HG03565 (cell line): ENCODE measurements around the gene CD22.

Experiments
- ATAC-seq: cut with Tn5 transposase; IDR thresholded peaks from one replicate; pipeline ENCODE4 v1.9.1; 2021; ENCODE audit warnings: mild to moderate bottlenecking, moderate library complexity; ENCODE audit not compliant: unreplicated experiment

Gene CD22

DNA sequence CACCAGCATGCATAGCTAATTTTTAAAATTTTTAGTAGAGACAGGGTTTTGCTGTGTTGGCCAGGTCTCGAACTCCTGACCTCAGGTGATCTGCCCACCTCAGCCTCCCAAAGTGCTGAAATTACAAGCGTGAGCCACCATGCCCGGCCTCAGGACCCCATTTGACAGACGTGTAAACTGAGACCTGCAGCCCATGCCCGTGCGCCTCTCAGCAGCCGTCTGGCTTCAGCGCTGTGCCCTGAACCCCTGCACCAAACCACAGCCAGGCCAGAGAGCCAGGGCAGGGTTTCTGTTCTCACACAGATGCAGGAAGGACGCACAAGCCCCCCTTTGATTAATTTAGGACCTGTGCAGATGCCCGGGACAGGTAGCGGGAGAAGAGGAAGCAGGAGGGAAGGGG lies 11.4 kb downstream of the CD22 start:
- no peak for ATAC-seq

GRCh38 chr19:35341006-35341405 lies 12.0 kb downstream of the CD22 start:
- no peak for ATAC-seq

DNA sequence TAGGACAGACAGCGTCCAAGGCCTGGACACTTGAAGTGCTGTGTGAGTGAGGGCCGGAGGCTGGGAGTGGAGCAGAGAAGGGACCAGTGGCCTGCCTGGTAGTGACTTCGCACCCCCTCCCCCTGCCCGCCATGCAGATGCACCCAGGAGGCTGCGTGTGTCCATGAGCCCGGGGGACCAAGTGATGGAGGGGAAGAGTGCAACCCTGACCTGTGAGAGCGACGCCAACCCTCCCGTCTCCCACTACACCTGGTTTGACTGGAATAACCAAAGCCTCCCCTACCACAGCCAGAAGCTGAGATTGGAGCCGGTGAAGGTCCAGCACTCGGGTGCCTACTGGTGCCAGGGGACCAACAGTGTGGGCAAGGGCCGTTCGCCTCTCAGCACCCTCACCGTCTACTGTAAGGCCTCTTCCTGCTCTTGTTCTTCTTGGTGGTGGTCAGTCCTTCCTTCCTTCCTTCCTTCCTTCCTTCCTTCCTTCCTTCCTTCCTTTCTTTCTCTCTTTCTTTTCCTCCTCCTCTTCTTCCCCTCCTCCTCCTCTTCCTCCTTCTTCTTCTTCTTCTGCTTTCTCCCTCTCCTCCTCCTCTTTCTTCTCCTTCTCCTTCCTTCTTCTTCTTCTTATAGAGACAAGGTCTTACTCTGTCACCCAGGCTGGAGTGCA lies 12.7 kb downstream of the CD22 start:
- ATAC-seq: no peak

- no peak for ATAC-seq
These were observed 13.4 kb downstream of the CD22 start for GRCh38 chr19:35342430-35342829.

- ATAC-seq: no peak
These were observed 15.6 kb downstream of the CD22 start for GRCh38 chr19:35344511-35345031.

DNA sequence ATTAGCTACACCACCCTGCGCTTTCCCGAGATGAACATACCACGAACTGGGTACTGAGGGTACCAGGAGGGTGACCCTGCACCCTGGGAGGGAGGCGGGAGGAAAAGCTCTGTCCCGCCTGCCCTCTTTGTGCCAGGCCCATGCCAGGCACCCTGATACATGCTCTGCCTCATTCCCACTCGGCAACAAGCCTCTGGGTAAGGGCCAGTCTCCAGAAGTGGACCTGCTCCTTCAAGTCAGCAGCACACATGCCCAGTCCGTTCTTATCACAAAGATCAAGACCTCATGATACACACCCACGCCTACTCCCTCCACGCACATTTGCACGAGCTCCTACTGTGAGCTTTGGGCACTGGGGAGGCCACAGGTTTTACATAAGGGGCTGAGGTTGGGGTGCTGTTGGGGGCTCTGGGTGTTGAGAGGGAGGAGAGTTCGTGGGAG lies 16.7 kb downstream of the CD22 start:
- no peak for ATAC-seq

- no peak for ATAC-seq
These were observed 17.4 kb downstream of the CD22 start for GRCh38 chr19:35346193-35347052.

GRCh38 chr19:35347171-35347929 lies 18.4 kb downstream of the CD22 start, which contains the start of gene FFAR1:
Gene FFAR1, plus strand, starts transcription at chr19:35347902. Its CDS starts 3,650 bp downstream, at chr19:35351552.
- no peak for ATAC-seq

DNA sequence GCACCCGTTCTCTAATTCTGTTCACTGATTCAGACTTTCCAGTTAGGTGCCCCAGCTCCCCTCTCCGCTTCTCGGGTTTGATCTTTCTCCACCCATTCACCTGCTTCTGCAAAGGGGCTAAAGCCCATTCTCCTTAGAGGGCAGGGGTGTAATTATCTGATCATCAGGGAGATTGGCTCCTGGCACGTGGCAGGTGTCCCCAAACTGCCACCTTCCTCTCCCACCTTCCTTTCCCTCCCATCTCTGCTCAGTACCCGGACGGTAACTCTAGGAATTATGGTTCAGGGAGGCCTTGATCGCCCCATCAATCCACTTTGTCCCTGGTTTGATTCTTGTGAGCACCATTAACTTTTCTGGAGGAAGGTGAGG lies 18.9 kb downstream of the CD22 start:
- ATAC-seq: no peak

DNA sequence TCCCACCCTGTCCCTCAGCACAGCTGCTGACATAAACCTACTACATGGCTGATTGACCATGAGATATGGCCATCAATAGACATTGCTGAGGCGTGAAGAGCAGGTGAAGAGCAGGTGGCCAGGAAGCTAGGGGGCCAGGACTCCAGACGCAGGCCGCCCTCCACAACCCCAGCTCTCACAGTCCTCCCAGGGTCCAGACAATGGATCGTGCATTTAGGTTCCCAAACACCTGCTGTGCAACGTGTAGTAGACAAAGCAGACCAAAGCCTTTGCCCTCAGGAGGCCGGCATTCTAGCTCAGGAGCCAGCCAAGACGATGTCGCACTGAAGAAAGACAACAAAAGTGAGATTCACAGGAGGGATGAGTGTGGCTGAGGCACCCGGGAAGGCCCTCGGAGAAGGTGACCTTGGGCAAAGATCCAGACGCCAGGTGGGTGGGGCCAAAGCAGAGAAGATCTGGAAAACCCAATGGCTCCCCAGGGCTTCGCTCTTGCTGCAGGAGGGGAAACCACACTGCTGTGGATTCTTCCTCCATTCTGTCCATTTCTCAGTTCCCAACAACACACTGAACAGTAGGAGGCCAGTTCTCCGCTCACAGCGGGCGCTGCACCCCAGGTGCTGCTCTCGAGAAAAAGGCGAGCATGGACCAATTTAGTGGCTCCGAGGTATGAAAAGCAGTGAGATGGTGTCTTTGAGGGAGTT lies 20.1 kb downstream of the CD22 start:
- ATAC-seq: no peak

DNA sequence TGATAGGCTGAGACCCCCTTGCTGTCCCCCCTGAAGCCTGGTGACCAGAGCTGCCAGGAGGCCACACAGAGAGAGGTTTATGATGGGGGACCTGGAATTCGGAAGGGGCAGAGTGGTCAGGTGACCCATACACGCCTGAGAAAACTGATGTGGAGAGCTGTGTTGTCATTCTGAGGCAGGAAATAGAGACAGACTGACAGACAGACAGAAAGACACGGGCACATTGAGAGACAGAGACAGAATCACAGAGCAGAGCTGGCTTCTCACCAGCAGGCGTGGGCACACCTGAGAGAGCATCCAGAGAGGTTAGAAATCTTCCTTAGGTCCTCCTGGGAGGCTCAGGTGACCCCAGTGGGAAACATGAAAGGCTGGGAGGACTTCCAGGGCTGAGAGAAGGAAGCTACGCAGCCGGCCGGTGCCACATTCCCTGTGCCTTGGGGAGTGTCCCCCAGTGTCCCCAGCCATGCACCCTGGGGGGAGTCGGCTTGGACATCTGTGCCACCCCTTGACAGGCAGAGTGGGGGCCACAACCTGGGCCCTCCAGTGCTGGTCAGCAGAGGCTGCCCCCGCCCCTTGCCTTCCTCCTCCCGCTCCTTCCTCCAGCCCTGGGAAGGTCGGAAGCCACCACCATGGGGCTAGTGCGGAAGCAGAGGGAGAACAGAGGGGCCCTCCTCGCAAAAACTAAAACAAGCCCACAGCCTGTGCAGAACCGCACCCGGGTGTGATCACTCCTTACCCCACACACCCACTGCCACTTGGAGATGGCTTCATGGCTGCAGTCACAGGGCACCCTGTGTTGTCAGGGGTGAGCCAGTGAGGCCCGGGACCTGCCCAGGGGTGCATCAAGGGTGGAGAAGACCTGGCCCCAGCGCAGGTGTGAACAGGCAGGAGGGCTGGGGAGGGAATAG lies 20.9 kb downstream of the CD22 start:
- ATAC-seq: no peak

DNA sequence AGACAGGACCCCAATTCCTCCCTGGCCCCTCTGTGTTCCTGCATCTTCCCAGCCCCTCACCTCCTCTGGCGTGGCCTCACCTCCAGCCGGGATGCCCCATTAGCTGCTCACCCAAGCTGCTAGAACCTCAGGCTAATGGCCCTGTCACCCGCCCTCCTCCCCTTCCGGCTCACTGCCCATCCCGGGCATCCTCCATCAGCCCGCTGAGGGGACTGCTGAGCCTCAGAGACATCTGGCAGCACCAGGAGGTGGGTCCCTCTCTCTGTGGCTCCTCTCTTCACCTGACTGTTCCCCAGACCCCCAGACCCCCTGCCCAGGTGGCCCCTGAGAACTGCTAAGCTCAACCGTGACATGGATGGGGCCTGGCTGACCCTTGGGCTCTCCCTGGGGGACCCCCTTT lies 21.6 kb downstream of the CD22 start:
- no peak for ATAC-seq

DNA sequence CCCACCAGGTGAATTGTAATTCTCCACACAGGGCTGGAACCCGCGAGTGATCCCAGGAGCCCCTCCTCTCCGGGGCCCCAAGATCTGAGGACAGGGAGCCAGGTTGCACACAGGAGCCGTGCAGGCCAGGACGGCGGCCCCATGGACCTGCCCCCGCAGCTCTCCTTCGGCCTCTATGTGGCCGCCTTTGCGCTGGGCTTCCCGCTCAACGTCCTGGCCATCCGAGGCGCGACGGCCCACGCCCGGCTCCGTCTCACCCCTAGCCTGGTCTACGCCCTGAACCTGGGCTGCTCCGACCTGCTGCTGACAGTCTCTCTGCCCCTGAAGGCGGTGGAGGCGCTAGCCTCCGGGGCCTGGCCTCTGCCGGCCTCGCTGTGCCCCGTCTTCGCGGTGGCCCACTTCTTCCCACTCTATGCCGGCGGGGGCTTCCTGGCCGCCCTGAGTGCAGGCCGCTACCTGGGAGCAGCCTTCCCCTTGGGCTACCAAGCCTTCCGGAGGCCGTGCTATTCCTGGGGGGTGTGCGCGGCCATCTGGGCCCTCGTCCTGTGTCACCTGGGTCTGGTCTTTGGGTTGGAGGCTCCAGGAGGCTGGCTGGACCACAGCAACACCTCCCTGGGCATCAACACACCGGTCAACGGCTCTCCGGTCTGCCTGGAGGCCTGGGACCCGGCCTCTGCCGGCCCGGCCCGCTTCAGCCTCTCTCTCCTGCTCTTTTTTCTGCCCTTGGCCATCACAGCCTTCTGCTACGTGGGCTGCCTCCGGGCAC lies 22.6 kb downstream of the CD22 start:
- ATAC-seq: no peak

DNA sequence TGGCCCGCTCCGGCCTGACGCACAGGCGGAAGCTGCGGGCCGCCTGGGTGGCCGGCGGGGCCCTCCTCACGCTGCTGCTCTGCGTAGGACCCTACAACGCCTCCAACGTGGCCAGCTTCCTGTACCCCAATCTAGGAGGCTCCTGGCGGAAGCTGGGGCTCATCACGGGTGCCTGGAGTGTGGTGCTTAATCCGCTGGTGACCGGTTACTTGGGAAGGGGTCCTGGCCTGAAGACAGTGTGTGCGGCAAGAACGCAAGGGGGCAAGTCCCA lies 23.1 kb downstream of the CD22 start:
- no peak for ATAC-seq

DNA sequence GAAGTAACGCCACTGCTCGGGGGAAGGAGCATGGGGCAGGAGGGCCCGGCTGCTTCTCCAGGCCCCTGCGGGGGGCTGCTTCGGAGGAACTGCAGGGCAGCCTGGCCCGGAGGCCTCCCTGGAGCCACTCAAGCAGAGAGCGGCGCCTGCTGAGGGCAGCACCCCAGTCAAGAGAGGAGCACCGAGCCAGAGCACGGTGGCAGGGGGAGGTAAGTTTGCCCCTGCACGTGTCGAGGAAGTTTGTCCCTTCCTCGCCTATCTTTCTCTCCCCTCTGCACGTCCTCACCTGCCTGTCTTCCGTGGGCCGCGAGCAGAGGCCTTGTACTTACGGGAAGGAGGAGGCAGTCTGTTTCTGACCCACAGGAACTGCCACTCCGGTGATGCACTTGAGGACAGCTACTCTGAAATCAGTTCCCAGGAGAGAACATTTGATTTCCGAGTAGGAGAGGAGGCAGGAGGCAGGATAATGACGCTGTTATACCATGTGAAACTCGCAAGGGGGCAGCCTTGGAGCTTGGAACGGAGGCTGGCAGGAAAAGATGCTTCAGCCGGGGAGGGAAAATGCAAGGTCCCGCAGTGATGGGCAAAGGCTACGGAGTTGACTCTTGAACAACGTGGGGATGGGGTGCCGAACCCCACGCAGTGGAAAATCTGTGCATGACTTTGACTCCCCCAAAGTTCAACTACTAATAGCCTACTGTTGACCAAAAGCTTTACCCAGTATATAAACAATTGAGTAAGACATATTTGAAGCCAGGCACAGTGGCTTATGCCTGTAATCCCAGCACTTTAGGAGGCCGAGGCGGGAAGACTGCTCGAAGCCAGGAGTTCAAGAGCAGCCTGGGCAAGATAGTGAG lies 23.7 kb downstream of the CD22 start:
- ATAC-seq: no peak

DNA sequence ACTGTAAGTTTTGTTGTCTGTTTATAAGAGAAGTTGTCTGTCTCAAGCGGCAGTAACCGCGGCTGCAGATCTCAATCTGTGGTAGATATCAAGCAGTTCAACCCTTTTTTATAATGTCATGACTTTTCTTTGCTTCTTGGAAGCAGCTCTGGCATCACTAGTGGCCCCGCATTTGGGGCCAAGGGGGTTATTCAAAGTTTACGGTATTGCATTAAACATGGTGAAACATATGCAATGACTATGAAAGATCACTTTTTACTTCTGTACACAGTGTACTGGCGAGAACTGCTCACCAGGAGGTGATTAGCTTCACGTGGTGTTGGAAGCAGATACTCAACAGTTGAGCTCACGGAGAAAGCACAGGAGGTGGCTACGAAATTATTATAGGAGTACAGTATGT lies 24.6 kb downstream of the CD22 start:
- ATAC-seq: no peak

GRCh38 chr19:35354898-35355297 lies 25.9 kb downstream of the CD22 start:
- no peak for ATAC-seq

- no peak for ATAC-seq
These were observed 26.9 kb downstream of the CD22 start for GRCh38 chr19:35355791-35356460.
